ENCODE measurements around the gene DEPP1.
A peak's percentile ranks its signal among the peaks of the same experiment; 100 is the strongest.

Gene DEPP1

DNA sequence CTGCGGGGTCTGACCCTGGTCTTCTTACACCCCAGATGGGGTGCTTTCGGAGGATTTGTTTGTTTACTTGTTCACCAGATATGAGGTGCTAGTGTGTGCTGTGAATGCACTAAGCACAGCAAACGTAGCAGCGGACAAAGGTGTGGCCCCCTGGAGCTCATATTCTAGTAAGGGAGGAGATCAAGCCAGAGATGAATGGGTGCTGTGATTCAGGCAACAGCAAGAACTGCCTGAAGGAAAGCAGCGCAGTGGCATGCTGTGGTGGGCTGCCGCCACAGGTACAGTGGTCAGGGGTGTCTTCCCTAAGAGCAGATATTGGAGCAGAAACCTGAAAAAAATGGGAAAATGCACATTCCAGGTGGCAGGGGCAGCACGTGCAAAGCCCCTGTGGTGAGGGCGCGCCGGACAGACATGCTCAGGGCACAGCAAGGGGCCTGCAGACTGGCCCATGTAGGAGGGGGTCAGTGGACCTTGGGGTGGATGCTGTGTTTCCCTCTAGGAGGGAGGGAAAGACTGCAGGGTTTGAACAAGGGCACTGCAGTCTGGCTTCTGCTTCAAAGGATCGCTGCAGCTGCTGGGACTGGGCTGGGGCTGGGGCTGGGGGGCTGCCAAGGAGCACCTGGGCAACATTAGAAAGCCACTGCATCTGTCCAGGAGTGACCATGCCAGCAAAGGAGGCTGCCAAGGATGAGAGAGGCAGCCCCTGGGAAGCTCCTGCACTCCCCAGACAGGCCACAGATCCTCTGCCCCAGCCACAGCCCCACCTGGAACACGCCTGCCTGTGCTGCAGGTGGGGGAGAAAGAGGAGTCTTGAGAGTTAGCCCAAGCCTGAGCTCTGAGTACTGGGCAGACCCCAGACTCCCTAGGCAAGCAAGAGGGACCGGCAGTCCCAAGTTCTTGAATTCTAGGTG lies 927 bp upstream of the DEPP1 start:
- no peak overlapping the region for H3K4me3 ChIP-seq (ENCODE audit: low read length)
- peak; percentile 67 for DNase-seq (ENCODE audit: low read depth)
- TF ChIP-seq, protein P1, sequence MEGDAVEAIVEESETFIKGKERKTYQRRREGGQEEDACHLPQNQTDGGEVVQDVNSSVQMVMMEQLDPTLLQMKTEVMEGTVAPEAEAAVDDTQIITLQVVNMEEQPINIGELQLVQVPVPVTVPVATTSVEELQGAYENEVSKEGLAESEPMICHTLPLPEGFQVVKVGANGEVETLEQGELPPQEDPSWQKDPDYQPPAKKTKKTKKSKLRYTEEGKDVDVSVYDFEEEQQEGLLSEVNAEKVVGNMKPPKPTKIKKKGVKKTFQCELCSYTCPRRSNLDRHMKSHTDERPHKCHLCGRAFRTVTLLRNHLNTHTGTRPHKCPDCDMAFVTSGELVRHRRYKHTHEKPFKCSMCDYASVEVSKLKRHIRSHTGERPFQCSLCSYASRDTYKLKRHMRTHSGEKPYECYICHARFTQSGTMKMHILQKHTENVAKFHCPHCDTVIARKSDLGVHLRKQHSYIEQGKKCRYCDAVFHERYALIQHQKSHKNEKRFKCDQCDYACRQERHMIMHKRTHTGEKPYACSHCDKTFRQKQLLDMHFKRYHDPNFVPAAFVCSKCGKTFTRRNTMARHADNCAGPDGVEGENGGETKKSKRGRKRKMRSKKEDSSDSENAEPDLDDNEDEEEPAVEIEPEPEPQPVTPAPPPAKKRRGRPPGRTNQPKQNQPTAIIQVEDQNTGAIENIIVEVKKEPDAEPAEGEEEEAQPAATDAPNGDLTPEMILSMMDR (IDR thresholded peaks at IDR 0.05; ENCODE audit: insufficient read depth, low read depth, low read length, missing control alignments) = no peak

DNA sequence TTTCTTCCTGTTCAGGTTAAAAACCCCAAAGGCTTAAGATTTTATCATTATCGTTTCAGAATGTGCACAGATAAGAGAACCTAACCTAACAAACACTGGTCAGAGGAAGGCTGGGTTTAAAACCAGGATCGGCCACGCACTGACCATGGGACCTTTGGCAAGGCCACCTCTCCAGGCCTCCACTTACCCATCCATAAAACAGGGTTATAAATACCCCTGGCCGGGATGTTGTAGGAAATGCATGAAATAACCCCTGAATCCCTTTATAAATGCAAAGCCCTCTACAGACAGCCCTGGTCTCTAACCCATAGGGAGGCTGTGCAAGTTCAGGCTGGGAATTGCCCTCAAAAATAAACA lies 418 bp downstream of the DEPP1 start:
- TF ChIP-seq, protein P1 (IDR thresholded peaks at IDR 0.05; ENCODE audit: insufficient read depth, low read depth, low read length, missing control alignments) = no peak
- no peak for DNase-seq (ENCODE audit: low read depth)
- H3K4me3 ChIP-seq (ENCODE audit: low read length) = no peak overlapping the region

DNA sequence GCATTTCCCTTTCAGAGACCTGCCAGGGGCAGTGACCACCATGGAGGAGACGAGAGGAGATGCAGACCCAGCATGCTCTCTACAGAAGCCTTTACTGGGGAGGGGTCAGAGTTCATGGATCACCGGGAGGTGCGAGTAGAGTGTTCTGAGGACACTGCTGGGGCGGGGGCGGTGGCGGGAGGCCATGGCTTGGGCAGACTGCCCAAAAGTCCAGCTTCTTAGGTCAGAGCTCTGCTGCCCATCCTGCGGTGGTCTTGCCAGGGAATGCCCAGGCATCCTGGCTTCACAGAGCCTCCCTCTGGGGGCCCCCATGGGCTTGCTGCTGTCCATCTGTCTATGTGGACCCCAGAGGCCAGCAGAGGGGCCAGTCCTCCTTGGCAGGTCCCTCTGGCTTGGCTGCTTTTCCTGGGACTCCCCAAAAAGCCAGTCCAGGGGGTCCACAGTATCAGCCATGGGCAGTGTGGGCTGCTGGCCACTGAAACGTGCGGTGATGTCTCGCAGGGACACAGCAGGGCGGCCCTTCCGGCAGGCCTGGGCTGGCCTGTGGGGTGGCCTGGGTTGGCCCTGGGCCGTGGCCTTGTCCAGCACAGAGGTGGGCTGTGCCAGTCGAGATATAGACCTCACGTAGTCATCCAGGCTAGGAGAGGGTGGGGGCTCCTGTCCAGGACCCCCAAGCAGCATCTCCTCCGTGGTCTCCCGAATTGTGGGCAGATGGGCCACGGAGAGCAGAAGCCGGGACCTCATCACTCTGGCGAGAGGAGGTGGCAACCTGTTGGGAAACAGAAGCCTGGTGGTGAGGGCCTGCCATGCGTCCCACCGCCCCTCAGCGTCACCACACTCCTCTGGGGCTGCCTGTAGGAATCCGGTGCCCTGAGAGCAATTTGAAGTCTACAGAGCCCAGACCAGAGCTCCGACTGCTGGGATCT lies 1.1 kb downstream of the DEPP1 start:
- H3K4me3 ChIP-seq (ENCODE audit: low read length) = no peak overlapping the region
- TF ChIP-seq, protein P1 (IDR thresholded peaks at IDR 0.05; ENCODE audit: insufficient read depth, low read depth, low read length, missing control alignments) = no peak
- DNase-seq (ENCODE audit: low read depth) = no peak

DNA sequence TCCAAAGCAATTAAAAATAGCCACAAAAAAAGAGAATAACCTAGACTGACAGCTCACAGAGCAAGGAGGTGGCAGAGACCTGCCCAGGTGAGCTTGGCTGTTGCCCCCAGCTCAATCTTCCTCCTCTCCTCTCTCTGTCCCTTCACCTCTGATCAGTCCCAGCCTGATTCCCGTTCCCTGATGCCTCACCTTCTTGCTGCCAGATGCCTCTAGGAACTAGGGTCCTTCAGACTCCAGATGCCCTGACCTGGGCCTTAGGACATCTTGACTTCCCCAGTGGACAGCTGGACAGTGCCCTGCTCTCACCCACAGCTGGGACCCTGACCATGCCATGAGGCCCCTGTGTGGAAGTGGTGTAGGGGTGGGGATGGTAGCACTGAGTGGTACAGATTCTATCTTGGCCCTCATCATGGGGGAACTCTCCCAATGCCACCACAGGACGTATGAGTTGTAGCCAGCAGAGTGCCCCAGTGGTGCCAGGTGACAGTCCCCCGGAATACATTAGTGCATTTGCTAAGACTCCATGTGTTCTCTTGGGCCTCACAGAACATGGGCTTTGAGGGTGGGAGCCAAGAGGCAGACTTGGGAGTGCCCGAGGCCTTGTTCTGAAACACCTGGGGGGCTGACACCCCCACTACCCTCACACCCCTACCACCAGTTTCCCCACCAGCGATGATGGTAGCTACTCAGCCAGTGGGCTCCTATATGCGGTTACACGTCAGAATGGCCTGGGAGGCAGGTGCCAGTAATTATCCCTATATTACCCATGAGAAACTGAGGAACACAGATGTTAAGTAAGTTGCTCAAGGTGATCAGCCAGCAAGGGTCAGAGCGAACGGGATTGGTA lies 2.0 kb downstream of the DEPP1 start:
- no peak for DNase-seq (ENCODE audit: low read depth)
- H3K4me3 ChIP-seq (ENCODE audit: low read length) = no peak overlapping the region
- TF ChIP-seq, protein P1 (IDR thresholded peaks at IDR 0.05; ENCODE audit: insufficient read depth, low read depth, low read length, missing control alignments) = no peak

DNA sequence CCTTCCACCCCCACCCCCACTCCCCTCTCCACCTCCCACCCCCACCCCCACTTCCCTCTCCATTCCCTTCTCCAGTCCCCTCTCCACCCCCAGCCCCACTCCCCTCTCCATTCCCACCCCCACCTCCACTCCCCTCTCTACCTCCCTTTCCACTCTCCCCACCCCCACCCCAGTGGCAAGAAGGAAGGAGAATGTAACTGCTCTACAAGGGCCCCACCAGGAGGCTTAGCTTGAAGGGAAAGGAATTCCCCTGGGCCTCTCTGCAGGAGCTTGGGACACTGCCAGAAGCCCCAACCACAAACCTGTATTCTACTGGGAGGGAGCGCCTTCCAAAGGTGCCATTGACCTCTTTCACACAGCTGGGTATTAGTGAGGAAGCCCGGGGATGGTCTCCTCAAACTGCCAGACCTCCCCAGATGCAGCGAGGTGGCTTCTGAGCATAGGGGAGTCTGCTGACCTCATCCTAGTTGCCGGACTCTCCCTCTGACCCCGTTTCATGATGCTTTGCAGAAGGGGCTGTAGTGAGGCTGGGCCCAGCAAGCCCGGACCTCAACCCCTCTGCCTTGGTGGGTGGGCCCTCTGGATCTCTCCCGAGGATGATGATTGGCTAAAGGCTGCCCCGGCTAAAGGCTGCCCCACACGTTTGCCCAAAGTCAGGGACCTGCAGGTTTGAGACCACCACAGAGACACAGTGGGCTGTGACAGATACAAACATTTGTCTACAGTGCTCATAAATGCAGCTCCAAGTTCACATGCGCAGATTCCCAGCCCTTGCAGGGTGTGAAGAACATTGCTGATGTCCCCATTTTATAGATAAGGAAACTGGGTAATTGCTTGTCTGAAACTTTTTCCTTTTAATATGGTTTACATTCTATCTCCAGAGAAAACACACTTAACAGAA lies 2.9 kb downstream of the DEPP1 start:
- no peak overlapping the region for H3K4me3 ChIP-seq (ENCODE audit: low read length)
- TF ChIP-seq, protein P1 (IDR thresholded peaks at IDR 0.05; ENCODE audit: insufficient read depth, low read depth, low read length, missing control alignments) = no peak
- peak; percentile 54 for DNase-seq (ENCODE audit: low read depth)
